Measurements from ENCODE around the gene NR4A1. TPM values are rescaled to one million over a fixed set of nuclear protein-coding genes. Genes with fewer than 3 reads are reported as not detected.

The NR4A1 gene
- total and polyA plus RNA-seq, 9 of the 15 experiments (the other 6 are each of a cell fraction or from before 2014, with no cell fraction given) = 0.07 to 4.7 (median 1.9) TPM; not detected in 1

DNA sequence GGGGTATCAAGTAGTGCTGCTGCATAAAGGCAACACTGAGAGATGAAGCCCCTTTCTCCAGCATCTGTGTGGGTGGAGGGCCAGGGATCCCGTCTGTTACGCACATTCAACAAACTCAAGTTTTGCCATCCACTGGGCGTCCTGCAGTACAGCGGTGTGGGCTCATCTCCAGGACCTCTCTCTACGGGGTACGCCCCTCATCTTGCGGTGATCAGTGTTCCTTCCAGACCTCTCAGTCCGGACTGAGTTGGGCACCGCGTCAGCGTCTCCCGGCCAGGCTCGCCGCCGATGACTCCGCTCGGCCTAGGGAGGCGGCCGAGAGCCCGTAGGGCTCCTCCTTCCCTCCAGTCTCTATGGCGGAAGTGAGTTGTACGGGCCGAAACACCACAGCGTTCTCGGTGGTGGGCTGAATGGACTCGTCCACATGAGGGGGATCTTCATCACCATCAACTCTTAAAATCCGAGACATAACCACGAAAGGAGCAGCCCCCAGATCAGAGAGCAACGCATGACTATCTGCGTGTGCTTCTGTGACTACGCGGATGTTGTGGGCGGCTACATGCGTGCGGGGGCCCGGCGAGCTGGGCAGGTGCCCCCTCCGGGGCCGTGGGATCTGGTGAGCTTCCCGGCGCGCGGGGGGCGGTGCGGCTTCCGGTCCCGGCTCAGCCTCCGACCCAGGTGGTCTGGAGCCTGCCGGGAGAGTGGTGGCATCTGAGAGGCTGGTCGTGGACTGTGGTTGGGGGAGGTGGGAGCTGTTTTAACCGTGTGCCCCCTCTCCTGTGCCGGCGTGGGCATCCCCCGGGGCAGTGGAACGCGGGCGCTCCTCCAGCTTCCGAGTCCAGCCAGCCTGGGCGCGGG is 18.3 kb downstream of the NR4A1 start, which contains the start of gene ATG101 (continued):
- TF ChIP-seq DPF2 (IDR thresholded peaks at IDR 0.05) (peak; percentile 64), MEF2D (tag; conservative IDR thresholded peaks at IDR 0.05; ENCODE audit: low read depth) (peak; percentile 71; the same call in 1 of the 2 replicates), MED1 (CRISPR knock-in tag; IDR thresholded peaks at IDR 0.05; ENCODE audit: borderline replicate concordance) (no peak), FOXM1 (IDR thresholded peaks at IDR 0.05; ENCODE audit: low read depth) (peak; percentile 83), FOXM1 (CRISPR knock-in tag; IDR thresholded peaks at IDR 0.05; ENCODE audit: low read depth) (no peak), KLF13 (tag; IDR thresholded peaks at IDR 0.05; ENCODE audit: borderline replicate concordance, low read depth) (peak; percentile 94), NR2C2 (CRISPR knock-in tag; IDR thresholded peaks at IDR 0.05) (0 out of 2 replicates have a peak, but pooled peaks have one; percentile 44), NR2C2 (tag; IDR thresholded peaks at IDR 0.05) (peak; percentile 74), ZC3H8 (IDR thresholded peaks at IDR 0.05) (0 out of 2 replicates have a peak, but pooled peaks have one; percentile 11), ETV1 (tag; conservative IDR thresholded peaks at IDR 0.05; ENCODE audit: low read depth) (peak; percentile 93), ZBTB49 (CRISPR knock-in tag; IDR thresholded peaks at IDR 0.05; ENCODE audit: borderline replicate concordance) (no peak), PRMT5 (CRISPR knock-in tag; IDR thresholded peaks at IDR 0.05) (no peak), FOXJ3 (CRISPR knock-in tag; IDR thresholded peaks at IDR 0.05) (no peak), ATF3 (IDR thresholded peaks at IDR 0.05) (peak; percentile 59; the same call in 1 of the 2 replicates), ATF3 (CRISPR knock-in tag; conservative IDR thresholded peaks at IDR 0.05) (no peak)
- TF ChIP-seq, protein P1, sequence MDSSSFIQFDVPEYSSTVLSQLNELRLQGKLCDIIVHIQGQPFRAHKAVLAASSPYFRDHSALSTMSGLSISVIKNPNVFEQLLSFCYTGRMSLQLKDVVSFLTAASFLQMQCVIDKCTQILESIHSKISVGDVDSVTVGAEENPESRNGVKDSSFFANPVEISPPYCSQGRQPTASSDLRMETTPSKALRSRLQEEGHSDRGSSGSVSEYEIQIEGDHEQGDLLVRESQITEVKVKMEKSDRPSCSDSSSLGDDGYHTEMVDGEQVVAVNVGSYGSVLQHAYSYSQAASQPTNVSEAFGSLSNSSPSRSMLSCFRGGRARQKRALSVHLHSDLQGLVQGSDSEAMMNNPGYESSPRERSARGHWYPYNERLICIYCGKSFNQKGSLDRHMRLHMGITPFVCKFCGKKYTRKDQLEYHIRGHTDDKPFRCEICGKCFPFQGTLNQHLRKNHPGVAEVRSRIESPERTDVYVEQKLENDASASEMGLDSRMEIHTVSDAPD (CRISPR knock-in tag; IDR thresholded peaks at IDR 0.05) = no peak
- TF ChIP-seq, protein P2, sequence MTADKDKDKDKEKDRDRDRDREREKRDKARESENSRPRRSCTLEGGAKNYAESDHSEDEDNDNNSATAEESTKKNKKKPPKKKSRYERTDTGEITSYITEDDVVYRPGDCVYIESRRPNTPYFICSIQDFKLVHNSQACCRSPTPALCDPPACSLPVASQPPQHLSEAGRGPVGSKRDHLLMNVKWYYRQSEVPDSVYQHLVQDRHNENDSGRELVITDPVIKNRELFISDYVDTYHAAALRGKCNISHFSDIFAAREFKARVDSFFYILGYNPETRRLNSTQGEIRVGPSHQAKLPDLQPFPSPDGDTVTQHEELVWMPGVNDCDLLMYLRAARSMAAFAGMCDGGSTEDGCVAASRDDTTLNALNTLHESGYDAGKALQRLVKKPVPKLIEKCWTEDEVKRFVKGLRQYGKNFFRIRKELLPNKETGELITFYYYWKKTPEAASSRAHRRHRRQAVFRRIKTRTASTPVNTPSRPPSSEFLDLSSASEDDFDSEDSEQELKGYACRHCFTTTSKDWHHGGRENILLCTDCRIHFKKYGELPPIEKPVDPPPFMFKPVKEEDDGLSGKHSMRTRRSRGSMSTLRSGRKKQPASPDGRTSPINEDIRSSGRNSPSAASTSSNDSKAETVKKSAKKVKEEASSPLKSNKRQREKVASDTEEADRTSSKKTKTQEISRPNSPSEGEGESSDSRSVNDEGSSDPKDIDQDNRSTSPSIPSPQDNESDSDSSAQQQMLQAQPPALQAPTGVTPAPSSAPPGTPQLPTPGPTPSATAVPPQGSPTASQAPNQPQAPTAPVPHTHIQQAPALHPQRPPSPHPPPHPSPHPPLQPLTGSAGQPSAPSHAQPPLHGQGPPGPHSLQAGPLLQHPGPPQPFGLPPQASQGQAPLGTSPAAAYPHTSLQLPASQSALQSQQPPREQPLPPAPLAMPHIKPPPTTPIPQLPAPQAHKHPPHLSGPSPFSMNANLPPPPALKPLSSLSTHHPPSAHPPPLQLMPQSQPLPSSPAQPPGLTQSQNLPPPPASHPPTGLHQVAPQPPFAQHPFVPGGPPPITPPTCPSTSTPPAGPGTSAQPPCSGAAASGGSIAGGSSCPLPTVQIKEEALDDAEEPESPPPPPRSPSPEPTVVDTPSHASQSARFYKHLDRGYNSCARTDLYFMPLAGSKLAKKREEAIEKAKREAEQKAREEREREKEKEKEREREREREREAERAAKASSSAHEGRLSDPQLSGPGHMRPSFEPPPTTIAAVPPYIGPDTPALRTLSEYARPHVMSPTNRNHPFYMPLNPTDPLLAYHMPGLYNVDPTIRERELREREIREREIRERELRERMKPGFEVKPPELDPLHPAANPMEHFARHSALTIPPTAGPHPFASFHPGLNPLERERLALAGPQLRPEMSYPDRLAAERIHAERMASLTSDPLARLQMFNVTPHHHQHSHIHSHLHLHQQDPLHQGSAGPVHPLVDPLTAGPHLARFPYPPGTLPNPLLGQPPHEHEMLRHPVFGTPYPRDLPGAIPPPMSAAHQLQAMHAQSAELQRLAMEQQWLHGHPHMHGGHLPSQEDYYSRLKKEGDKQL (CRISPR knock-in tag; IDR thresholded peaks at IDR 0.05; ENCODE audit: borderline replicate concordance) = 0 out of 2 replicates have a peak, but pooled peaks have one; percentile 16

All from K562 (cell line).